ENCODE measurements around the gene PDIA5.

- no peak for TF ChIP-seq CTCF (IDR thresholded peaks at IDR 0.05)
- TF ChIP-seq POLR2A (IDR thresholded peaks at IDR 0.05): no peak
Observed at GRCh38 chr3:123054109-123054778, 12.6 kb upstream of the PDIA5 start.
